Endothelial cell of umbilical vein (primary cell): ENCODE measurements around the gene BLID.

Source experiments
- EZH2 ChIP-seq: IDR thresholded peaks from 2 replicates; pipeline ENCODE4 v1.6.1; 2012; ENCODE audit warnings: borderline replicate concordance, low read depth, mild to moderate bottlenecking, moderate library complexity, low read length, inconsistent platforms; ENCODE audit not compliant: severe bottlenecking
- FOS ChIP-seq: IDR thresholded peaks from 2 replicates; pipeline ENCODE4 v1.6.1; 2011; ENCODE audit warnings: mild to moderate bottlenecking, low read length, moderate library complexity, borderline replicate concordance; ENCODE audit not compliant: insufficient read depth
- JUN ChIP-seq: IDR thresholded peaks from 2 replicates; pipeline ENCODE4 v1.6.1; 2011; ENCODE audit warnings: borderline replicate concordance, low read depth; ENCODE audit not compliant: insufficient read length, insufficient read depth
- MAX ChIP-seq: IDR thresholded peaks from 2 replicates; pipeline ENCODE4 v1.6.1; 2011; ENCODE audit not compliant: insufficient read depth, insufficient read length
- MYC ChIP-seq: IDR thresholded peaks from one replicate; pipeline ENCODE4 v1.6.1; 2011; ENCODE audit warnings: mild to moderate bottlenecking, low read depth, low read length
- POLR2A ChIP-seq: IDR thresholded peaks from 2 replicates; pipeline ENCODE4 v1.6.1; 2012; ENCODE audit warnings: low read depth, mild to moderate bottlenecking, control low read depth, low read length
- POLR2AphosphoS5 ChIP-seq: IDR thresholded peaks from 2 replicates; pipeline ENCODE4 v1.6.1; 2012; ENCODE audit warnings: low read depth, mild to moderate bottlenecking, control low read depth, low read length, moderate library complexity; ENCODE audit not compliant: insufficient read depth
- TF ChIP-seq, protein P1 (sequence below), 2 donors: IDR thresholded peaks; 1 replicate in 1 of 2; 2 replicates in 1 of 2; pipeline ENCODE4 v1.5.1; 2011; ENCODE audit warnings: low read length in 2 of 2, mild to moderate bottlenecking in 2 of 2, moderate library complexity in 2 of 2, control low read depth in 1 of 2, inconsistent platforms in 1 of 2, low read depth in 1 of 2; ENCODE audit not compliant: insufficient read depth in 1 of 2; ENCODE audit errors: extremely low read depth in 1 of 2

DNA sequence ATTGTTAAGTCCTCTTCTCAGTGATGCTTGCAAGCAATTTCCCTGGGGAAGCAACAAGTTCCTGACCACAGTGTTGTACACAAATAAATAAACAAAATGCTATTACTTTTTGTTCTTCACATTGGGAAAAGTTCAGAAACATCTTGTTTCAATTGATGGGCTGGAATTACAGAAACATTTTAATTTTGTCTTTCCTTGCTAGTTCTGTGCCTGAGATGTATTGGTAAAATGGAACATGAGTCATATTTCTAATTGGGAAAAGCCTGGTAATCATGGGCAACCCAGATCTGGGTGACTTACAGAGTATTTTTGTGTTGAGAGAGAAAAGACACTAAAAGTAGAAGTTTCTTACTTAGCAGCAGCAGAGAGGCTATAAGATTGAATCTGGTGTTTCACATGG, 576 bp upstream of the BLID start:
- TF ChIP-seq, protein P1, sequence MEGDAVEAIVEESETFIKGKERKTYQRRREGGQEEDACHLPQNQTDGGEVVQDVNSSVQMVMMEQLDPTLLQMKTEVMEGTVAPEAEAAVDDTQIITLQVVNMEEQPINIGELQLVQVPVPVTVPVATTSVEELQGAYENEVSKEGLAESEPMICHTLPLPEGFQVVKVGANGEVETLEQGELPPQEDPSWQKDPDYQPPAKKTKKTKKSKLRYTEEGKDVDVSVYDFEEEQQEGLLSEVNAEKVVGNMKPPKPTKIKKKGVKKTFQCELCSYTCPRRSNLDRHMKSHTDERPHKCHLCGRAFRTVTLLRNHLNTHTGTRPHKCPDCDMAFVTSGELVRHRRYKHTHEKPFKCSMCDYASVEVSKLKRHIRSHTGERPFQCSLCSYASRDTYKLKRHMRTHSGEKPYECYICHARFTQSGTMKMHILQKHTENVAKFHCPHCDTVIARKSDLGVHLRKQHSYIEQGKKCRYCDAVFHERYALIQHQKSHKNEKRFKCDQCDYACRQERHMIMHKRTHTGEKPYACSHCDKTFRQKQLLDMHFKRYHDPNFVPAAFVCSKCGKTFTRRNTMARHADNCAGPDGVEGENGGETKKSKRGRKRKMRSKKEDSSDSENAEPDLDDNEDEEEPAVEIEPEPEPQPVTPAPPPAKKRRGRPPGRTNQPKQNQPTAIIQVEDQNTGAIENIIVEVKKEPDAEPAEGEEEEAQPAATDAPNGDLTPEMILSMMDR (IDR thresholded peaks at IDR 0.05; ENCODE audit: extremely low read depth in 1 of 2, insufficient read depth in 1 of 2, low read depth in 1 of 2, low read length in 2 of 2): no peak
- no peak for TF ChIP-seq EZH2
- no peak for TF ChIP-seq POLR2A
- no peak for TF ChIP-seq POLR2AphosphoS5
- TF ChIP-seq MAX: no peak
- no peak for TF ChIP-seq MYC
- no peak for TF ChIP-seq JUN
- no peak for TF ChIP-seq FOS
